ENCODE data around the gene ADD1.
A peak's percentile ranks its signal among the peaks of the same experiment; 100 is the strongest.

The ADD1 gene

DNA sequence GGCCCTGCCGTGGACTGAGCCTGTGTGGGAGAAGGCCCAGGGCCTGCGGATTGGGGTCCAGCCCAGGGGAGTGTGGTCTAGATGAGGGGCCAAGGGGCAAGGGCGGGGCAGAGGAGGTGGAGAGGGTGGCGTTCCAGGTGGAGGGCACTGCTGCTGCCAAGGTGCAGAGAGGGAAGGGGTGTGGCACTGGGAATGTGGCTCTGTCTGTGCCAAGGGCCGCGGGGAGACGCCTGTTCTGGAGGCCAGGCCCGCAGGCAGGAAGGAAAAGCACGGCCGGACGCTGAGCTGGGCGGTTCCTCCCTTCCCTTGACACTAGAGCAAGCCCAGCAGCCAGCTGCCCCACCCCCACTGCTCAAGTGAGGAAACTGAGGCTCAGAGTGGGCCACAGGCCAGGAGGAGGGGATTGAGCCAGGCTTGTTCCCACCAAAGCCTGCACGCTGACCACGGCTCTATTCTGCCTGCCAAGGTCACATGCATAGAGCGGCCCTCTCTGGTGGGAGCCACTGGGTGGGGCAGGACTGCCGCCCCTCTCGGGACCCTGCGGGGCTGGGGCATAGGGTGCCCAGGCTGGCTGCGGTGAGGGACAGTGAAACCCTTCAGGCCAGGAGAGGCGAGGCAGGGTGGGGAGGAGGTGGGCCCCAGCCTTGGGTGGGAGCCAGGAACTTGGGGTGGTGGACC, 37.8 kb upstream of the ADD1 start:
- DNase-seq (ENCODE audit: low spot score): peak; percentile 81

DNA sequence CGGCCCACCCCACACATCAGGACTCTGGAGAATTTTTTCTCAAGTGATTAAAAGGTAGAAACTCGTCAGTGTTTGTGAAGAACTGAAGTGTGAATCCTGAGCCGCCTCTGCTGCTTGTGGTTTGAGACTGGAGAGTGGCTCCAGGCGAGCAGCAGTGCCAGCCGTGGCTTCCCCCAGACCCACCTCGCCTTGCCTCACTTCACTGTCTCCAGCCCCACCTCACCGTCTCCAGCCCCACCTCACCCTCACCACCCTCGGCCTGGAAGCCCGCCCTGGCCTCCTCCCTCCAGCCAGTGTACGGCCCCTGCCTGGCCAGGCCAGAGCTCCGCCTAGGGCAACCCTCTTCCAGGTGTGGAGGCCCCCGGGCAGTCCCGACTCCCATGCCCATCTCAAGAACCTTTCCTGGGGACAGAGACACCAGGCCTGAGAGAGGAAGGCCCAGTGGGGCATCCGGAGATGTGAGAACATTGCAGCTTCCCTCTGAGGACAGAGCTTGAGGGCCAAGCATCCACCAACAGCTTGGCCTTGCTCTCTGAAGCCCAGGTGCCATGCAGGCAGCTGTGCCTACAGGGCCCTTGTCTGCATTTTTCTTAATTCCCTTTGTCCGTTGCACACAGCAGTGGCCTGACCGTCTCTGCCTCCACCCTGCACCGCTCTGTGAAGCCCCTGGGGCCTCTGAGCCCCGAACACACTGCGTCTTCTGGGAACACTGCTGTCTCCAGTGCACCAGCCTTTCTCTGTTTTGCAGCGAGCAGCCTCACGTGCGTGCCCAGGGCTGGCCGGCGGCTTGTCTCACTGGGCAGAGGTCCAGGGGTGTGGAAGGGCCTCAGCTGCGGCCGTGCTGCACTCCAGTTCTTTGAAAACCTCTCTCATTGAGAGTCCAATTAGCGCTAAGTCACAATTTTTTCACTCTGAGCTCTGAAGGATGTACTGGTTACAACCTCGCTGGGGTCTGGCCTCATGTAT, 37.0 kb upstream of the ADD1 start:
- DNase-seq (ENCODE audit: low spot score): no peak

DNA sequence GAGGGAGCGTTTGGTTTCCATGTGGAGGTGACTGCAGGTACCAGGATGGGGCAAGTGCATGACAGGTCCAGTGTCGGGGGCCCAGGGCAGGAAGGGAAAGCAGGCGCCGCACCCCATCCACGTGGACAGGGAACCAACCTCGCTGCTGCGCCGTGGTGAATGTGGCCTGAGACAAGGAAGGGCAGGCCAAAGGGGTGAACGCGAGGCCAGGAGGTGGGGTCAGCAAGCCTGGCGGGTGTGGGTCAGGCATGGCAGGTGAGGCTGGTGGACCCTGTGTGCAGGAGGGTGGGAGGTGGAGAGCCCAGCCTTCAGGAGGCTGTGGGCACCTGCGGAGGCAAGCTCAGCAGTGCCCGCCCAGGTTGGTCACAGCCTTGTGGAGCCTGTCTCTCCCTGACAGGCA, 36.1 kb upstream of the ADD1 start:
- no peak for DNase-seq (ENCODE audit: low spot score)

DNA sequence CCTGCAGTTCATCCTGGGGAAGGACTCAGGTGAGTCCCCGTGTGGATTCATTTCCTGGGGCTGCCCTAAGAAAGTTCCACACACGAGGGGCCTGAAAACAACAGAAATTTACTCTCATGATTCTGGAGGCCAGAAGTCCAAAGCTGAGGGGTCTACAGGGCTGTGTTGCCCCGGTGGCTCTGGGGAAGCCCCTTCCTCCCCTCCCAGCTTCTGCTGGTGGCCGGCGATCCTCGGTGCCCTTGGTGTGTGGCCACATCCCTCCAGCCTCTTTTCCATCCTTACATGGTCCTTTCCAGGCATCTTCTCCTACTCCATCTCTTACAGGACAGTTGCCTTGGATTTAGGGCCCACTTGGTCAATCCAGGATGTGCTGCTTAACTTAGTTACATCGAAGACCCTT, 35.6 kb upstream of the ADD1 start:
- no peak for DNase-seq (ENCODE audit: low spot score)

DNA sequence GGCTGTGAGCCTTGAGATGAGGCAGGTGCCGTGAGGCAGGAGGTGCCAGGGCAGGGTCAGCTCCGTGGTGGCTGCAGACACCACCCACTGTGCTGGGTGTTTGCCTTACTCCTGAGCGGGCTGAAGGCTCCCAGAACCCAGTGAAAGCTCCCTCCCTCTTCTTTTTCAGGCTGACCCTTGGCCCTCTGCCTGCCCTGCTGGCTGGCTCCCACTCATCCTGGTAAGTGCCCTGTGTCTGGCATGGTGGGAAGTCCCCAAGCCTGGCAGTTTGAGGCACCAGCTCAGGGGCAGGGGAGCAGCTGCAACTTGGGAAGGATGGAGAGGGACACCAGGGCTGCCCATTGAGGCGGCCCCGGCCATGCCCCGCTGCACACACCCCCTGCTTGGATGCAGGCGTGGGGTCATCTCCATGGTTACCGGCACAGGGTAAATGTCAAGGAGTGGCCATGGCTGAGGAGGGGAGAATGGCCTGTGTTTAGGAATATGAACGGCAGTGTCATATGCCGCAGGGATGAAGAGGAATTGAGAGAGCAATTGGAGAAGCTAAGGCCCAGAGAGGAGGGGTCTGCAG, 33.9 kb upstream of the ADD1 start:
- no peak for DNase-seq (ENCODE audit: low spot score)

DNA sequence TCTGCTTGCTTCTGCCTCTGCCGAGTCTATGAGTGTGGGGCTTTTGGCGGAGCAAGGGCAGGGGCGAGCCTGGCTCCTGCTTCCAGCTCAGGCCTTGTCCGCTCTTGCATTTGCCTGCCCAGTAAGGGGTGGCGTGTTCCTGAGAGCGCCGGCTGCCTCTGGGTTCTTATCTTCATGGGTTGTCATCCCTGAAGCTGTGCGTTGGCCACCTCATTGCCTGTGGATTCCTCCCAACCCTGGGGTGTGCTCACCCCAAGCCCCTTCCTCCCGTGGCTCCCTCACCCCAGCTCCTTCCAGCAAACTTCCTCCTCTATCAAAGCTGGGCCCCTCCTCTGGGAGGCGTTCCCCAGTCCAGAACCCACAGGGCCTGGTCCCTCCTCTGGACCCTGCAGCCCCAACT, 33.3 kb upstream of the ADD1 start:
- no peak for DNase-seq (ENCODE audit: low spot score)

DNA sequence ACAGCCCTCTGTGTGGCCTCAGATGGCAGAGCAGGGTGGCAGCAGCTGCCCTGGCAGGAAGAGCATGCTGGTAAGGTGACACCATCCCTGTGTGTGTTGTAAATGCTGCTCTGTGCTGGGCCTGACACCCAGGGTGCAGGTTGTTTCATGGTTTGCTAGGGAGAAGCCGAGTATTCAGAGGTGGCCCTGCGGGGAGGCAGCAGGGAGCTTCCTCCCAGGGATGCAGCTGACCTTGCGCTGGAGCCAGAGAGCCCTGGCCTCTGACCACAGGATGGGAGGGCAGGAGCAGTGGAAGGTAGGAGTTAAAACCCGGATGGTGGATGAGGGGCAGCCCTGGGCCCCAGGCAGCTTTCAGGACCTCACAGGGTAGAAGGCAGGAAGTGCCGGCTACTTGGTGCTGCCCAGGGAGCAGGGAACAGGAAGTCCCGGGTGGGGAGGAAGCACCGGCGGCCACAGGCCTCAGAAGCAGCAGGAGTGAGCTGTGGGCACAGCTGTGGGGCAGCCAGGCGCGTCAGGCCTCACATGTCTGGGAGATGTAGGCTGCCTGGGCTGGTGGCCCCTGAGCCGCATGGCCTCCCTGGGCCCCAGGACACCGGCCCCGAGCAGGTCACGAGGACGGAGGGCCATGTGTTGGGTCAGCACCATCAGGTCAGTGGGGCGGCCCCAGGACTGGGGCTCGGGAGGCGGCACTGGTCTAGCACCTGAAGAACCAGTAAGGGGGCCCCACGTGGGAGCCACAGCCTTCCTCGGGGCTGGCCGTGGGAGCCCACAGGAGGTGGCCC, 31.6 kb upstream of the ADD1 start:
- DNase-seq (ENCODE audit: low spot score): no peak

DNA sequence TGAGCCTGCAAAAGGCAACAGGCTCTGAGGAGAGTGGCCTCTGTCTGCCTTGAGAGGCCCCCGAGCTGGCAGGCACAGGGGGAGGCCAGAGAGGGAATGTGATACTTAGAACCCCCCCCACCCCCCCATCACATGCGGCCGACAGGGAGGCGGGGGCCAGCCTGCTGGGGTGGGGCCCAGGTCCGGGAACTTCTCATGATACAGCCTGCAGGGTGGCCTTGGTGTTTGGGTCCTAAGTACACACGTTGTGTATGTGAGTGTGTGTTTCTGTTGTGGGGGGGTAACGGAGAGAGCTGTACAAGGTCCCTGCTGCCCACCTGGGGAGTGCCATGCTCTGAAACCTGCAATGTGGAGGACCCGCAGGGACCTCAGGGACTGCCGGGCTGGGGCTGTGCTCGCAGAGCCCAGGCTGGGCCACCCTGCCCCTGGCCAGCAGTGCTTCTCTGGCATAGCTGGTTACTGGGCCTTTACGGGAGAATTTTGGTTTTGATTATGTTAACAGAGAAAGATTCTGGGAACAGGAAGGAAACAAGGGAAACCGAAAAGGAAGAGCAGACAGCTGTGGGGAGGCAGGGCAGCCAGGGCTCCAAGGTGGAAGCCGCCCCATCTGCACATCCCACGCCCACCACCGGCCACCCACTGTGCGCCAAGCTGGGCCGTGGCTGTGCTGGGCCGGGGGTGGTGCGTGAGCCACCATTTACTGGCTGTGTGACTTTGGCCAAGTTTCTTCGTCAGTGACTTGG, 30.9 kb upstream of the ADD1 start:
- DNase-seq (ENCODE audit: low spot score): no peak

DNA sequence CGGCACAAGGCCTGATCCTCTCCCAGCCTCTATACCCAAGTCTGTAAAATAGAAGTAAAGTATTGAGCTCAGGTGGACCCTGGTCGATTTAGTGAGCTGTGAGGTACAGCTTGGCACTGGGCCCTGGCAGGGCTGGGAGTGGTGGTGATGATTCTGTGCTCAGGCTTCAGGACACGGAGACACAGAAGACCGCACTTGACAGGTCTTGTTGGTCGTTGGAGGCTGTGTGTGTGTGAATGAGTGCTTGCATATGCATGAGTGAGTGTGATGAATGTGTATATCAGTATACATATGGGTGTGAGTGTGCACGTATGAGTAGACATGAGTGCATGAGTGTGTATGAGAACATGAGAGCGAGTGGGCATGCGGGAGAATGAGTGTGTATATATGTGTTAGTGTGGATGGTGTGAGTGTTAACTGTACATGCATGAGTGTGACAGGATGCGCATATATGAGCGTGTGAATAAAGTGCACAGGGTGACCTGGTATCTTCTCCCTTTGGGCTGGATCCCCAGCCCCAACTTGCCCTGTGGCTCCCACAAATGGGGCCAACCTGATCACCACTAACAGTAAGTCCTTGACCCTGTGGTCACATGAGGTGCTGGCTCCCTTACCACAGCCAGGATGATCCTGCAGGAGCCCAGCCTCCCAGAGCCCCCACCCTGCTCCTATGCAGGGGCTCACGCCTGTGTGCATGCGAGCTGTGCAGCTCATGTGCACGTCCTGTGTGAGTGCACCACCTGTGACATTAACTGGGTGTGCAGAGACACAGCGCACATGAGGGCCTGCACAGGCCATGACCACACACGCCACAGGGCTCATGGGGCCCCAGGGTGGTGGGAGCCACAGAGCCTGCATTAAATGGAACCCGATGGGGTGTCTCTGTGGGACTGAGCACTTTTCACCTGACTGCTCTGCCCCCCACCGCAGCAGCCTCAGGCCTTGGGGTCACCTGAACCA, 29.9 kb upstream of the ADD1 start:
- DNase-seq (ENCODE audit: low spot score): no peak

DNA sequence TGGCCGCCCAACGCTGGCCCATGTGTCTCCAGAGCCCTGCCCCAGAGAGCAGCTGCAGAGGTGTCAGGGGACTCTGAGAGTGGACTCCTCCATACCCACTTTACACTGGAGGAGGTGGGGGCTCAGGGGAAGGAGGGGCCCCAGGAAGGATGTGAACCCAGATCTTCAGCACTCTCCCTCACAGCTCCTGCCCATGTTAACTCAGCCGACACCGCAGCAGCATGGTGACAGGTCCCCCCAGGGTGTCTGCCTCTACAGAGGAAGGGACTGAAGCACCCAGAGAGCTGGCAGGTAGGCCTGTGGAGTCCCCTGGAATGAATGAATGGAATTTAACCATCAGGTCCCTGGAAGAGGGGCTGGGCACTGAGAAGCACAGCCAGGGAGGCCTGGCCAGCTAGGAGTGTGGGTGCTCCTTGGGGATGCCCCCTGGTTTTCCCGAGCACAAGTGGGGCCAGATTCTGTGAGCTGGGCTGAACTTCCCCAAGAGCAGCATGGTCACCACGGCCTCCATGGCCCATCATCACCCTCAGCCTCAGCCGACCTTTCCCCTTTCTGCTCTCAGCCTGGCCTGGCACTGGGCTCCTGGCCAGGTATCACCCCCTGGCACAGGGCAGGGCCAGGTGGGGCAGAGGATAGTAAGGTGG, 28.9 kb upstream of the ADD1 start:
- no peak for DNase-seq (ENCODE audit: low spot score)

DNA sequence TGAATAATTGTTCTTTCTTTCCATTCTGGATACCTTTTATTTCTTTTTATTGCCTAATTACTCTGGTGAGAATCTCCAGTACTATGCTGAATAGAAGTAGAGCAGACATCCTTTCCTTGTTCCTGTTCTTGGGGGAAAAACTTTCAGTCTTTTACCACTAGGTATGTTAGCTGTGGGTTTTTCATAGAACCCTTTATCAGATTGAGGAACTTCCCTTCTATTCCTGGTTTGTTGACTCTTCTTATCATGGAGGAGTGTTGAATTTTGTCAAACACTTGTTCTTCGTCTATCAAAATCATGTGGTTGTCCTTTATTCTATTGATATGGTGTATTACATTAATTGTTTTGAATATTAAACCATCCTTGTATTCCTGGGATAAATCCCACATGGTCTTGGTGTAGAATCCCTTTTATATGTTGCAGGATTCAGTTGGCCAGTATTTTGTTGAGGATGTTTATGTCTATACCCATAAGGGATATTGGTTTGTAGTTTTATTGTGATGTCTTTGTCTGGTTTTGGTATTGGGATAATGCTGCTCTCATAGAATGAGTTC, 27.2 kb upstream of the ADD1 start:
- DNase-seq (ENCODE audit: low spot score): no peak

DNA sequence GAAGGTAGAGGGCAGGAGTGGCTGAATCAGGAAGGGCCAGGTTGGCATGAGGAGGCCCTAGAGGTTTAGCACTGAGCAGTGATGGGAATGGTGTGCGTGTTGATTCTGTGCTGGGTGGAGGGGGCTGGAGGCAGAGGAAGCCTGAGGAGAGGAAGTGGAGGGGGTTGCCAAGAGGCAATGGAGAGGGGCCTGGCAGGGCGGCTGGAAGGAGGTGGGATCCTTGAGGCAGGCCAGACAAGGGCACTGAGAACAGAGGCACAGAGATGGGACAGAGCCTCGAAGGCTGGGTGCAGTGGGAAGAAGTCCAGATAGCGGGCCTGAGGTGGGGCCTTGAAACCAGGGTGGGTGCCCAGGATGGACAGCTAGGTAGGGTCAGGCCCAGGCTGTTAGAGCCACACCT, 26.5 kb upstream of the ADD1 start:
- DNase-seq (ENCODE audit: low spot score): no peak

DNA sequence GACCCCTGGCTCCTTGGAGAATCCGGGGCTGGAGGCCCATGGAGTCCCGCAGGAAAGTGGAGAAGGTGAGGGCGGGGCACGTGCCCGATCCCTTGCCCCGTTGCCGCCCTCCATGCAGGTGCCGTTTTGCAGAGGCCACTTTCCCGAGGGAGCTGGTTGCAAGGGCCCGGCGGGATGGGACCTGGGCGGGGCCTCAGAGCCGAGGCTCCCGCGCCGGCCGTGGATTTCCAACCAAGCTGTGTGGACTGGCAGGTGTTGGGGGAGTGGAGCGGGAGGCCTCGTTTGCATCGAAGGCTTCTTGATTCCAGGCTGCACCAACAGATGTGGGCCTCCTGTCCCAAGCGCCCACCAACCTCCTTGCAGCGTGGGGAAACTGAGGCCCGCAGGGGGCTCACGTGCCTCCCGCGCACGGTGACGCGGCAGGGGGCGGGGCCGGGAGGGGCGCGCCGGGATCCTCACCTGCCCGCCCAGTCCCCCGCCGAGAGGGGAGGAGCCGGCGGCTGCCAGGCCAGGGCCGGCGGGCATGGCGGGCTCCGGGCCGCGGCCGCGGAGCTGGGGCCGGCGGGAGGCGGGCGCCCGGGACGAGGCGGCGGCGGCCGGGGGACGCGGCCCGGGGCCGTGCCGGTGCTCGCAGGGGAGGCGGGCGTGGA, 25.8 kb upstream of the ADD1 start:
- DNase-seq (ENCODE audit: low spot score): peak; percentile 60

DNA sequence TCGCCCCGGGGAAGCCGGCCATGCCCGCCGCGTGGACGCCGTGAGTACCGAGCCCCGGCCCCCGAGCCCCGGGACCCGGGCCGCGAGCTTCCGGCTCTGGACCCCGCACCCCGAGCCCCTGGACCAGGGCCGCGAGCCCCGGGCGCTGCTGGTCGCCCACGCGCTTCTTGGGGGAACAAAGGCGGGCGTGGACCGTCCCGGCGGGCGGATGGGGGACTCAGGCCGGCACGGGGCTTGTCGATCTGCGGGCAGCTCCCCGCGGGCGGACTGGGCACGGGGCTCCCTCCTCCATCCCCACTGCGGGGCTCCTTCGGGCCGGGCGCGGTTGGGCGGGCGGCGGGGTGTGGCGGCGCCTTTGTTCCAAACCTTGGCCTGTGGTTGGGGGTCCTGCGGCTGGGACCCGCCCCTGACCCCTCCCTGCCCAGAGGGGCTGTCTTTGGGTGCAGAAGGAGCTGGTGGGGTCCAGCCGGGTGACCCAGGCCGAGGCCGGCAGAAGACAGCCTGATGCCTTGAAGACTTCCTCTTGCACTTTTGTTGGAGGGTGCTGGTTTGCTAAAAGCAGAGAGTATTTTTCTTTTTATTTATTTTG, 25.2 kb upstream of the ADD1 start:
- DNase-seq (ENCODE audit: low spot score): no peak

DNA sequence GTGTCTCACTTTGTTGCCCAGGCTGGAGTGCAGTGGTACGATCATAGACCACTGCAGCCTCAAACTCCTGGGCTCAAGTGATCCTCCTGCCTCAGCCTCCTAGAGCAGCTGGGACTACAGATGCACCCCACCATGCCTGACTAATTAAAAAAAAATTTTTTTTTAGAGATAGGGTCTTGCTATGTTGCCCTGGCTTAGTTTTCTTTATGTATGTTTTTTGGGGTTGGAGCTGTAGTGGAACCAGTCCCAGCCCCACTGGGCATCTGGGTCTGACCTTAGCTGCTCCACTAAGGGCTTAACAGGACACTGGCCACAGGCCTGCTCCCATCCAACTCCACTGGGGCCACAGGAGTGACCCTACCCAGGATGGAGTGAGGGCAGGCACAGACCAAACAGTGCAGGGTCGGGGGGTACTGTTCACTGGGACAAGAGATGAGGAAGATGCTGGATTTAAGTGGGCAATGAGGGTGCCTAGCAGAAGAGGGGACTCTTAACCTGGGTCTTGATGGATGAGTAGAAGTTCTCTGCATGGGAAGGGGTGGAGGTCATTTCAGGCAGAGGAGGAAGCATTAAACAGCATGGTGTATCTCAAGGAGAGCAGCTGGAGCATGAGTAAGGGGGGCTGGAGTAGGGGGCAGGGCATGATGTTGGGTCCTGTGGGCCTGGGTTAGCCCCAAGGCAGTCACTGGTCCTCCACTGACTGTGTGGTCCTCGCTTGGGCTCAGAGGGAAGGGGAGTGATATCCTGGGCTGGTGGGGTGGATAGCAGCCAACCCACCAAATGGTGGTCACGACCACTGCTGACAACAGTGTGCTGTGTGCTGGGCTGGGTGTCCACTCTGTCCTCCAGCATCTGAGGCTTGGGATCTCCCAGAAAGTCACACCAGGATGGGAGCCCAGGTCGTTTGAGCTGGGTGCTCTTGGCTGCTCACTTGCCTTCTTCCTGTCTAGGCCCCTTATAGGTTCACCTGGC, 24.1 kb upstream of the ADD1 start:
- DNase-seq (ENCODE audit: low spot score): no peak

DNA sequence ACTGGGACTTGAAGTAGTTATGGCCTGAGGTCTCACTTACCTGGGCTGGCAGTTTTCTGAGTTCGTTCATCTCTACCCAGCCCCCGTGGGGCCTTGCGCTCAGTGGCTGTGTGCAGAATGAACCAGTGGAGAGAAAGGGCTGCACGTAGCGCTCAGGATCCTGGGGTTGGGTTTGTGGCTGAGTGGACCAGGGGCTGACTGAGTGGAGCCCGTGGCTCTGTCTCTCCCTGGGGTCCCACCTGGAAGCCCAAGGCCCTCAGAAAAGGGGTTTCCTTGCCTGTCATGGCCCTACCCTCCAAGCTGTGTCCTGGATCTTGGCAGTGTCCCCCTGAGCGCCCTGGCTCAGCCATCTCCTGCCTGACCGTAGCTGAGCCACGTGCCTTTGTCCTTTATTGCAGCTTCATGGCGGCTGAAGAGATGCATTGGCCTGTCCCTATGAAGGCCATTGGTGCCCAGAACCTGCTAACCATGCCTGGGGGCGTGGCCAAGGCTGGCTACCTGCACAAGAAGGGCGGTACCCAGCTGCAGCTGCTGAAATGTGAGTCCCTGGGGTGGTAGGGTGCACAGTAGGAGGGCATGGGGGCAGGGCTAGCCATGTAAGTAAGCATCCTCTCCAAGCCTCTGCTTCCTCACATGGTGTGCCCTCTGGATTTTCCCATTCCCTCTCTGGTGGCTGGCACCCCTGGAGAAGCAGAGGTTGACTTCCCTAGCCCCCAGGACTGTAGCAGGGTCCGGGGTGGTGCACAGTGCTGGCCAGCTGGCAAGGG, 23.2 kb upstream of the ADD1 start:
- no peak for DNase-seq (ENCODE audit: low spot score)

Measured in LoVo (cell line).